ENCODE results near the gene AKNAD1. TPM values are rescaled to one million over a fixed set of nuclear protein-coding genes. Genes with fewer than 3 reads are reported as not detected.

The AKNAD1 gene
- total and polyA plus RNA-seq, 8 donors: 0.28 to 2.0 (median 0.37) TPM; not detected in 5

DNA sequence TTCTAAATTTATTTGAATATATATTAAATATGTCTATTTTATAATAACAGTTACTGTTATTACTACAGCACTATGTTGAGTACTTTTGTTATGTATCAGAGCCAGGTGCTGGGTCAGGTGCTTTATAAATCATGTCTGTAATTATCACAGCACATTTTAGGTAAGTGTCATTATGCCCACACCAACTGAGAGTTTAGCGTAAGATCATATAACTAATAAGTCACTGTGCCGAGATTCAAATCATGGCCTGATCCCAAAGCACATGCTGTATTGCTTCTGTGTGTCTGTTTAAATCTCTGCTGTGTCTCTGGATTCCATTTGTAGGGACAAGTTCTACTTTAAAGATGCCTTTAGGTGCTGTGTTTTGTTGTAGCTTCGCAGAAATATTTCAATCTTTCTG lies 21.8 kb upstream of the AKNAD1 start:
- TF ChIP-seq POLR2AphosphoS5 (IDR thresholded peaks at IDR 0.05) (no peak), EP300 (IDR thresholded peaks at IDR 0.05) (no peak), POLR2A (IDR thresholded peaks at IDR 0.05) (no peak)
- TF ChIP-seq, protein P1, sequence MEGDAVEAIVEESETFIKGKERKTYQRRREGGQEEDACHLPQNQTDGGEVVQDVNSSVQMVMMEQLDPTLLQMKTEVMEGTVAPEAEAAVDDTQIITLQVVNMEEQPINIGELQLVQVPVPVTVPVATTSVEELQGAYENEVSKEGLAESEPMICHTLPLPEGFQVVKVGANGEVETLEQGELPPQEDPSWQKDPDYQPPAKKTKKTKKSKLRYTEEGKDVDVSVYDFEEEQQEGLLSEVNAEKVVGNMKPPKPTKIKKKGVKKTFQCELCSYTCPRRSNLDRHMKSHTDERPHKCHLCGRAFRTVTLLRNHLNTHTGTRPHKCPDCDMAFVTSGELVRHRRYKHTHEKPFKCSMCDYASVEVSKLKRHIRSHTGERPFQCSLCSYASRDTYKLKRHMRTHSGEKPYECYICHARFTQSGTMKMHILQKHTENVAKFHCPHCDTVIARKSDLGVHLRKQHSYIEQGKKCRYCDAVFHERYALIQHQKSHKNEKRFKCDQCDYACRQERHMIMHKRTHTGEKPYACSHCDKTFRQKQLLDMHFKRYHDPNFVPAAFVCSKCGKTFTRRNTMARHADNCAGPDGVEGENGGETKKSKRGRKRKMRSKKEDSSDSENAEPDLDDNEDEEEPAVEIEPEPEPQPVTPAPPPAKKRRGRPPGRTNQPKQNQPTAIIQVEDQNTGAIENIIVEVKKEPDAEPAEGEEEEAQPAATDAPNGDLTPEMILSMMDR (IDR thresholded peaks at IDR 0.05): no peak
- Histone ChIP-seq H3K27me3 (no peaks in the 10 kb centered on the region), H3K36me3 (no peaks in the 10 kb centered on the region), H3K4me3 (no peak overlapping the region), H3K27ac (peak overlapping the region in 1 of 5 donors; percentile 89), H3K4me1 (peaks cover 0 to 18% (median 17%) of the 10 kb centered on the region in 4 donors), H3K9me3 (no peaks in the 10 kb centered on the region)
- DNase-seq: no peak
- intact Hi-C loops (cut with DNase I; ENCODE audit: low total_unique reads): no loop called here
- 68 to 90% (median 83%) methylated on average over 3 of the region's 3 CpGs for WGBS, 5 donors

DNA sequence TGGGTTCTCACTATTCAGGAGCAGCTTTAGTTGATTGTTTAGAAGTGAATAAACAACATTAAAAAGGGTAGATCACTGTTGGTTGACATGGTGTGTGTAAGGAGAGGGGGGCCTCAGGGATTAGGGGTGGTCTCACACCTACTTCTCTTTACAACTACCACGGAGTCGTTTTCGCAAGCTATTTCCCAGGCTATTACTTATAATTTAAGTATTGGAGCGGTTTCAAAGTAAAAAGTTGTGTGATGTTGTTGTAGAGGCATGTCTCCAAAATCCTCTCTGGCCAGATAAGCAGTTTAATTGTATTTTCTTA lies 21.2 kb upstream of the AKNAD1 start:
- H3K27ac ChIP-seq: peak overlapping the region in 2 of 5 donors; percentile 75 to 89
- no peaks in the 10 kb centered on the region for H3K27me3 ChIP-seq
- H3K4me3 ChIP-seq: peak overlapping the region; percentile 88 to 97 (median 90)
- DNase-seq: no peak
- H3K36me3 ChIP-seq: no peaks in the 10 kb centered on the region
- 50 to 72% (median 59%) methylated on average over 4 of the region's 4 CpGs for WGBS, 5 donors
- H3K4me1 ChIP-seq: peaks cover 0 to 18% (median 17%) of the 10 kb centered on the region in 4 donors
- H3K9me3 ChIP-seq: no peaks in the 10 kb centered on the region
- no peak for TF ChIP-seq POLR2A (IDR thresholded peaks at IDR 0.05)
- no peak for TF ChIP-seq EP300 (IDR thresholded peaks at IDR 0.05)
- TF ChIP-seq, protein P1 (IDR thresholded peaks at IDR 0.05): no peak
- no peak for TF ChIP-seq POLR2AphosphoS5 (IDR thresholded peaks at IDR 0.05)
- intact Hi-C loops (cut with DNase I; ENCODE audit: low total_unique reads): no loop called here

DNA sequence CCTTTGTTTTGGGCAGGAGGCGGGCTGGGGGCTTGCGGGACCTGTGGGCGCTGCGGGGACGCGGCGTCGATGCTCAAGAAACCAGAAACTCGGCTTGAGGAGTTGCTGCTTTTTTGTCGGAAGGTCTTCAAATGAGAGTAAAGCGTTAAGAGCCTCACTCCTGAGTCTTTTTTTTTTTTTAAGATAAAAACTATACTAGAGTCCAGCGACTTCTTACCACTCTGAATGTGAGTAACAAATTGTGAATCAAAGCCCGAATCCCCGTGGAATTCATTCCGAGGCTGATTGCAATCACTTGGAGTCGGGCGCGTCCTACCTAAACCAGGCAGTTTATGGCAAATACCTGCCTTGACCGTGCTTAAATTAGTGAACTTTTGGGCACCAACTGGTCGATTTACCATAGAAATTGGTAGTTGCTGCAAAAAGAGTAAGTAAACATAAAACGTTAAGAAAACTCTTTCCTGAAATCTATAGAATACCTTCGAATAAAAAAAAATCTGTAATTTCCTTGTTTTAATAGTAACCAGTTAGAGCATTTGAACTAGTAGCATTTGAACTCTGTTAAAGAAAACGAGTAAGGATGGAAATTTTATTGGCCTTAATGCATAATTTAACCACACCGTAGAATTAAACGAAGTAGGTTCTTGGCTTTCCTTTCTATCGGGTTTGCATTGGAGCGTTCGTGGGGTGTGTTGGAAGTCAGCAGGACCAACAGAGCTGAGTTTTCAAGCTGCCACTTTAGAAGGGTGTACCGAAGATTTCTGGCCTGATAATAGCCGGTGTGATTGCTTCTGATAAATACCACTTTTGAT lies 20.7 kb upstream of the AKNAD1 start:
- TF ChIP-seq POLR2A (IDR thresholded peaks at IDR 0.05) (no peak), POLR2AphosphoS5 (IDR thresholded peaks at IDR 0.05) (no peak), EP300 (IDR thresholded peaks at IDR 0.05) (no peak)
- TF ChIP-seq, protein P1 (IDR thresholded peaks at IDR 0.05): no peak
- Histone ChIP-seq H3K9me3 (no peaks in the 10 kb centered on the region), H3K27ac (peak overlapping the region; percentile 38 to 89 (median 80)), H3K36me3 (no peaks in the 10 kb centered on the region), H3K27me3 (no peaks in the 10 kb centered on the region), H3K4me3 (peak overlapping the region; percentile 88 to 97 (median 90)), H3K4me1 (peaks cover 0 to 18% (median 17%) of the 10 kb centered on the region in 4 donors)
- peak in 1 of 2 donors; percentile 42 for DNase-seq
- intact Hi-C loops (cut with DNase I; ENCODE audit: low total_unique reads): no loop called here
- 1 to 4% (median 2%) methylated on average over 30 of the region's 30 CpGs for WGBS, 5 donors

DNA sequence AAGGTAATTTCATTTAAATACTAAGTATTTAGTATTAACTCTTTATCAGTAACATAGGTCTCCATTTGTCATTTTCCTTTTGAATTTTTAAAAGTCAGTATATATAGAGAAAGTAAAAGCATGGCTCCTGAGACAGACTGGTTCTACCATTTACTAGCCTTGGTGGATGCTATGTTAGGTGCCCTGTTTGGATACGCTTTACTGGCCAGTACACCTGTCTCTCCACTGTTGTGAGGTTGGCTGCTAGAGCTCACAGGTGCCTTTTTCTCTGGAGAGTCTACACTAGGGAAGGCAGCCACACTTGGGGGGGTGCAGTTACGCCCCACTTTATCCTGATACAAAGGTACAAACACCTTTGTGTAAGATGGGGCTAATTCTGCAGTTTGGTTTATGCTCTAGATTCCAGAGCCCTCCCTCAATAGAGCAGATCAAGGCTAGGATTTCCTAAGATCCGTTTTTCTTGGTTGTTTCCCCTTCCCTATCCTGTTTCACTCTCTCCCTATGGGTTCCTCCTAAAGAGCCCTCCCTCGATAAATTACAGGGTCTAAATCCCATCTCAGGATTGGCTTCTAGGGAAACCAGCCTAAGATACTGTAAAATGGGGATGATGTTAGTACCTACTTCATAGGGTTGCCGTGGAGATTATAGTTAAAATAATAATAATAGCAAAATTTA lies 14.3 kb upstream of the AKNAD1 start:
- no peaks in the 10 kb centered on the region for H3K36me3 ChIP-seq
- H3K27ac ChIP-seq: no peak overlapping the region
- intact Hi-C loops (cut with DNase I; ENCODE audit: low total_unique reads): no loop called here
- H3K27me3 ChIP-seq: no peaks in the 10 kb centered on the region
- no peak for TF ChIP-seq POLR2AphosphoS5 (IDR thresholded peaks at IDR 0.05)
- no peak for TF ChIP-seq EP300 (IDR thresholded peaks at IDR 0.05)
- TF ChIP-seq POLR2A (IDR thresholded peaks at IDR 0.05): no peak
- TF ChIP-seq, protein P1 (IDR thresholded peaks at IDR 0.05): no peak
- peaks cover 0 to 3% (median 2%) of the 10 kb centered on the region in 4 donors for H3K4me1 ChIP-seq
- H3K9me3 ChIP-seq: no peaks in the 10 kb centered on the region
- H3K4me3 ChIP-seq: no peak overlapping the region
- 70 to 85% (median 72%) methylated on average over 5 of the region's 5 CpGs for WGBS, 5 donors
- no peak for DNase-seq

Data from stomach (tissue), 9 donors.